DOHH2 (cell line): ENCODE data around the gene RMDN2.

ENCODE experiments used
- CTCF ChIP-seq: fragments of 200-600 bp; sonication (generic); IDR thresholded peaks from one replicate; pipeline ENCODE4 v1.5.1; 2014; ENCODE audit warnings: antibody characterized with exemption, mild to moderate bottlenecking, low read depth, low read length; ENCODE audit not compliant: poor library complexity, severe bottlenecking
- EZH2phosphoT487 ChIP-seq: fragments of 200-600 bp; sonication (generic); IDR thresholded peaks from 2 replicates; pipeline ENCODE4 v1.6.1; 2017; ENCODE audit warnings: borderline replicate concordance, mild to moderate bottlenecking, antibody characterized with exemption, low read length, moderate library complexity, mixed read lengths

DNA sequence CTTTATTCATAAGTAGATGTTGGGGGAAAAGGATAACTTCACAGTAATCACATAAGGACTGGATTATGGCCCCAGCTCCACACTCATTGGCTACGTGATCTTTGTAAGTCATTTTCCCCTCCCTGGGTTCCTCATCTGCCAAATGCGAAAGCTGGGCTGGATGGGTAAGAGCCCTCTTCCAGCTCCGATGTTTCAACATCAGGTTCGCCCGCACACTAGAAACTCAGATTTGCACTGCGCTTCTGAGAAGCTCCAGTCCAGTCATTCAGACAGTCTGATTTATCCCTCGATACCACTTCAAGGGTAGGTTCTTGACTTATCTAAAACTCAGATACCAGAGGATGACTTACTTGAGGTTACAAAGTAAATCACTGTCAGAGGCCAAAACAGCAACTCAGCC lies 31.0 kb upstream of the RMDN2 start:
- TF ChIP-seq CTCF (no peak), EZH2phosphoT487 (no peak)
